ENCODE measurements around the gene NCOA7.
"Not testable (repeated sequence)": the region's sequence is repeated elsewhere in the genome, so short reads cannot be mapped to it uniquely, and the experiment has no call there.

Gene NCOA7

DNA sequence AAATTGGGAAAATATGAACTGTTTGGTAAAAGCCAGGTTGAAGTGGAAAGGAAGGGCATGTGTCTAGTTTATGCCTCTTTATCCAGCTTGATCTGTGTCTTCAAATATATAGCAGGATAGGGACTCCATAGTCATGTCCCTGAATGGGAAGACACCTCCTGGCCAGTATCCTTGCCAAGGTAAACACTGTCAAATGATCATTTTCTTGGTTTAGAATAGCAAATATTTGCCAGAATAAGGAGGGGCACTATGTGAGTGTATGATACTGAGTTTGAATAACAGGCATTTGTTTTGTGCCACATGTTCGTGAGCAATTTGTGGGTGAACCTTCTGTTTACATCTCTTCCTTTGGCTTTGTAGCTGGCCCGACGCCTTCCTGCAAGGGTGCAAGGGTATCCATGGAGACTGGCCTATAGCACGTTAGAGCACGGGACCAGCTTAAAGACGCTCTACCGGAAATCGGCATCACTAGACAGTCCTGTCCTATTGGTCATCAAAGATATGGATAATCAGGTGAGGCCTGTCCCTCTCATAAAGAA, 131.6 kb downstream of the NCOA7 start:
- DNase-seq: no peak

DNA sequence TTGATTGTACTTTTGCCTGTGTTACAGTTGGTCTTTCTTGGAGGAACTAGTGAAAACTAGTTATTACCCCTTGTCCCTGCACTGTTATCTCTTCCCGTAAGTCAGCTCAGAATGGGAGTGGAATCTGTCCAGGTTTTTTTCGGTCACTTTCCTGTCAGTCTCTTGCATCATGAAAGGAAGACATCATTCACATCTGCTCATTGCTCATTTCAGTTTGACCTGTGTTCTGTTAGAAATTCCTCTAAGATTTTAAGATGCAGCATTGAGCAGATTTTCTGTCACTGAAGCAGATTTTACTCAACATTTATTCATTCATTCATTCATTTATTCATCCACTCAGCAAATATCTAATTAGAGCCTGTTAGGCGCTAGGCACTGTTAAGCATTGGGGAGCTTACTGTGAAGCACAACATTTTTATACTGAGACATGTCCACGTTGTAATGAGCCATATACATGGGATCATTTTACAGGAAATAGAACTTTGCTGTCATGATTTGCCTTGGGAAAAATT, 132.7 kb downstream of the NCOA7 start:
- DNase-seq: no peak

GRCh38 chr6:125924169-125924568, 133.4 kb downstream of the NCOA7 start:
- no peak for DNase-seq

DNA sequence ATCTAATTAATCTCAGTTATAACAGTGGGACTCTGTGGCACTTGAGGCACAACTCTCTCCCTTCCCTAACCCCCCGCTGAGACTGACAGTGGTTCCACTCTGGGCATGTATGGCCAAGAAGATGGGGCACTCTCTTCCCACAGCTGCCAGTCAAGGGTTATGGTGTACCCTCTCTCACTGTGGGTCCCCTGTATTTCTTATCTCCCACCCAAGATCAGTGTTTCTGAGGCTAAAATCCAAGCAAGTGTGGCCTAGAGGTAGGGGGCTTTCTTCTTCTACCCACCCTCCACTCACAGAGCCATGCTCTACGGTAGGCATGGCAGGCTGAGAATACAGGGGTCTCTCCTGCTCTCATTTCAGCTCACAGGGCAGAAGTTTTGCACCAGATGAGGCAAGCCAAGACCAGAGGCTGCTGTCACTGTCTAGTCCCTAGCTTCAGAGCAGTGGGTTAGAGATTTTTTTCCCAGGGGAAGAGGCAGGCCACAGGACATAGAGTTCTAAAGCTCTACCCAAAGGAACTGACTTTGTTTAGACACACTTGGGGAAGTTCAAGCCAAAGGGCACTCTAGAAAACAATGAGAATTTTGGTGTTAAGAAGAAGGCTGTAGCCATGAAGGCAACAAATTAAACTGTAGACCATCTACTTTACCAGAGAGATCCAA, 134.1 kb downstream of the NCOA7 start:
- DNase-seq: no peak

GRCh38 chr6:125926711-125927110, 136.0 kb downstream of the NCOA7 start:
- no peak for DNase-seq

GRCh38 chr6:125927761-125928160, 137.0 kb downstream of the NCOA7 start:
- no peak for DNase-seq

- DNase-seq: no peak
Observed at GRCh38 chr6:125930765-125931418, 140.1 kb downstream of the NCOA7 start.

GRCh38 chr6:125931733-125932450, 141.1 kb downstream of the NCOA7 start:
- peak; percentile 33 for DNase-seq

DNA sequence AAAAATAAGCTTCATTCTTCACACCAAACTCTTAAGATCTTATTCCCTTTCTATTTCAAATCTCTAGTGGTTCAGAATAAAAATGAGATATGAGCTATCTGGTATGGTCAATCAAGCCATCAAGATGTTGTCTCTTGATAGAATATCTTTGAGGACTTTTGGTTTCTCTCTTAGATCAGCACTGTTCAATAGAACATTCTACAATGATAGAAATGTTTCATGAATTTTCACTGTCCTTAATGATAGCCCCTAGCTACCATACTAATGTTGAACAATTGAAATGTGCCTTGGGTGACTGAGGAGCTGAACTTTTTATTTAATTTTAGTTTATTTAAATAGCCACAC, 141.7 kb downstream of the NCOA7 start:
- no peak for DNase-seq

- DNase-seq: not testable (repeated sequence)
Observed at GRCh38 chr6:125935520-125935919, 144.8 kb downstream of the NCOA7 start.

- no peak for DNase-seq
Observed at GRCh38 chr6:125939026-125939425, 148.3 kb downstream of the NCOA7 start.

DNA sequence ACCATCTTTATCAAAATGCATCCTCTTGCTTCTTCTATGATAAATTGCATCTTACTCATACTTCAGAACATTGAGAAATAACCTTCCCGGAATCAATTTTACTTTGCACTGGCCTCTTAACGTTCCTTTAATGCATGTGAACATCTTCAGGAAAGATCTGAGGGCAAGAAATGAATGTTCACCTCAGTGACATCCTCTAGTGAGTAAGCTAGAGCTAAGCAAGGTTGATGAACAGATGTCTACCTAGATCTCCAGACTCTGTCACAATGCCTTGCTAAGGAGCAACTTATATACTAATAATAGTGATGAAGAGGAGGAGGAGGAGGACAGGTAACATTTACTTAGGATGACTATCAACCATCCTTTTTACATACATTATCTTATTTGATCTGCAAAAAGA, 149.0 kb downstream of the NCOA7 start:
- DNase-seq: no peak

DNA sequence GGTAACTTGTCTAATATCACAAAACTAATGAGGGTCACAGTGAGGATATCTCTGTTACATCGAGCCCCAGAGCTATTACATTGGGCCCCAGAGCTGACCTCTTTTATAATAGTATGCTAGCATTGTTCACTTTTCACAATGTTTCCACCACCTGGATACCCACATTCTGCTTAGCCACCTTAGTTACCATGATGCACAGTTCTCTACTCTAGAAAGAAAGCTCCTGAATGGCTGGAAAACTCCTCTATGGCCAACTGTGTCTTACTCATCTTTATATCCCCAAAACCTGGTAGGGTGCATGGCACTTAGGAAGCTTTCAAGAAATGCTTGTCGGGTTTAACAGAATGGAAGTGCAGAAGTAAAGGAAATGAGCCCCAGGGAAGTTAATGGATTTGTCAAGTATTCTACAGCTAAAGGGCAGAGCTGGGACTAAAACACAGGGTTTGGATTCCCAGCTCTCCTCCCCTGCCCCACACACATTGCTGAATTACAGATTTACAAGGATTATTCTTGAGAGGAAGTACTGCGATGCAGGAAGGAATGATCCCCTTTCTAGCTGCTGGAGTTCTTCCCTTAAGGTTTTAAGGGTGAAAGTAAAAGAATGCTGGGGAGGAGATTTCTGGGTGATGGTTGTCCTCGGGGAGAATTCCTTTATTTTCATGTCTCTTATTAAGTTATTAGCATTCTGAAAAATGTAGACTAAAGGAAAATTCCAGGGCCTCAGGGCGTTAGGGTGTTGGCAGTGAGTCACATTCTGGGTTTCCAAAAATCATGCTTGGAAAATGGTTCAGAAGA, 149.7 kb downstream of the NCOA7 start:
- DNase-seq: peak; percentile 70

DNA sequence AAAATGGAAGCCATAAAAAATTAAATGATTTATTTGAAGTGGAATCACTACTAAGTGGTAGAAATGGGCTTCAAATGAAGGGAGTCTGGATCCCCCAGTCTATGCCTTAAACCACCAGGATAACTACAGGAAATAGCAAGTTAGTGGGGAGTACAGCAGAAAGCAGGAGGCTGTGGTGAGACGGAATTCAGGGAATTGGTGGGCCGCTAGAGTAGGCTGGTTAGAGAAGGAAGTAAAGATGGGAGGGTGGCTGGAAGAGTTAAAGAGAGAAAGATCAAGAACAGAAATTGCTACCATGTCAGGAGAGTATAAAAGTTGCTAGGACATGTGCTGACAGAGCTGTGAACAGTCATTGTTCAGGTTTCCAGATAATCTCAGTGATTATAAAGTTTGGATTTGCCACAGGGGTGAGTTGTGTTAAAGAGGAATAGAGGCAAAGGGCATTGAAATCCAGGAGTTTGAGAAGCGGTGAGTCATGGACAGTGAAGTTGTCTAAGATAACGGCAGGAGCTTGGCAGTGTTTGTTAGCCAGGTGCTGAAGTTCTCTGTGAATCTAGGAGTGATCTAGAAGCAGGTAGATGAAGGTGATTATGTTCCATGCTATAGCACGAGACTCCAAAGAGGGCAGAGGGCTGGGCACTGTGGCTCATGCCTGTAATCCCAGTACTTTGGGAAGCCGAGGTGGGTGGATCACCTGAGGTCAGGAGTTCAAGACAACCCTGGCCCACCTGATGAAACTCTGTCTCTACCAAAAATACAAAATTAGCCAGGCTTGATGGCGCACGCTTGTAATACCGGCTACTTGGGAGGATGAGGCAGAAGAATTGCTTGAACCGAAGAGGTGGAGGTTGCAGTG, 152.1 kb downstream of the NCOA7 start:
- peak; percentile 57 for DNase-seq

GRCh38 chr6:125943528-125944433, 153.0 kb downstream of the NCOA7 start:
- no peak for DNase-seq

DNA sequence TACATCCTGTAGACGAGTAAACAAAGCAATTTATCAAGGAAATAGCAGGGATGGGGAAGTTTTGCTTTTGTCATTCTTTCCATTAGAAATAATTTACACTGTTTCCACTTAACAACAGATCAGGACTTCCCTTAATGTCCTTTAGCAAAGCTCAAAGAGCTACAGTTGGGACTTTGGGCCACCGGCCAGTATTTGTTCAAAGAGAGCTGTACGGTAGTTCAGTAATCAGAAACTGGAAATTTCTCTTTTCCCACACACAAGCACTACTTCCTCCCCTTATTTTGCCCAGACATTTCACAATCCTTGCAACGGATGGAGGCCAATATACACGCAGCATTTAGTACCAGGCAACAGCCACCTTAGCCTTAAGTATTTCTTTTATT, 153.7 kb downstream of the NCOA7 start:
- no peak for DNase-seq

DNA sequence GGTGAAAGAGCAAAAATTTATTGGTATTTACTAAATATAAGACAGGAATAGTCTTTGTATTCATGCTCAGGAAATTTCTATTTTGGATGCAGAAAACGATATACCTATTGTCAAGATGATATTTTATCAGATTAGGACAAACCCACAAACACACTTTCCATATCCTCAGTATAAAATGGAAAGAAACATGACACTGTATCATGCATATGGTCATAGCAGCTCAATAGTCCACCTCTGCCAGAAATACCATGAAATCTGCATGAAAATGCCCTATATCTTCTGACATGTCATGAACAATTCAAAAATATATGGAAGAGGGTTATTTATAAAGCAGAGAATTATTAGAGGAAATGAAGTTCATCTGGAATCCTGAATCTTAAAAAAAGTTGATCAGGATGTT, 154.1 kb downstream of the NCOA7 start:
- no peak for DNase-seq

- peak; percentile 77 for DNase-seq
Observed at GRCh38 chr6:125945378-125946141, 154.8 kb downstream of the NCOA7 start.

GRCh38 chr6:125947615-125948014, 156.9 kb downstream of the NCOA7 start:
- peak; percentile 53 for DNase-seq

DNA sequence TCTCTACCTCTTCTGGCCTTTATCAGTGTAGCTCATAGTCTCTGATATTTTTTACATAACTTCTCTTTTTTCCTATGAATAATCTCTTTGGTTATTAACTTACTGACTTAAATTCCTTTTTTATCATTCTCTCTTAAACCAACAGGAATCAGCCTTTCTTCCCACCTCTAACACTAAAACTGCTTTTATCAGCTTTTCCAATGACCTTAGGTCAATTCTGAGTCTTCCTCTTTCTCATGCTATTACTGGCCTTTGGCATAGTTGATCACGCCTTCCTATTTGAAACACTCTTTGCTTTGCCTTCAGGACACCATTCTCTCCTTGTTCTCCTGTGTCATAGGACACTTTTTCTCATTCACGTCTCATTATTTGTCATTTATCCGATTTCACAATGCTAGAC, 157.7 kb downstream of the NCOA7 start:
- DNase-seq: no peak
